Osteoblast (primary cell): Measurements from ENCODE around the gene MYH14. TPM values are rescaled to one million over a fixed set of nuclear protein-coding genes. Genes with fewer than 3 reads are reported as not detected.

Experiments used
- DNase-seq: peaks from one replicate; pipeline ENCODE4 v3.0.0; 2011; ENCODE audit warnings: low spot score, mixed read lengths; ENCODE audit not compliant: insufficient read length; ENCODE audit errors: missing footprints
- H2AFZ ChIP-seq: 2 replicates; pipeline ENCODE4 v1.6.0; 2011; ENCODE audit warnings: mild to moderate bottlenecking, low read length
- H3K27ac ChIP-seq: 2 replicates; pipeline ENCODE4 v1.5.1; 2011; ENCODE audit warnings: mild to moderate bottlenecking, low read depth, low read length, moderate library complexity
- H3K27me3 ChIP-seq: 2 replicates; pipeline ENCODE4 v1.6.0; 2012; ENCODE audit warnings: mild to moderate bottlenecking, control low read depth, inconsistent platforms, low read length, moderate library complexity; ENCODE audit not compliant: insufficient read depth
- H3K36me3 ChIP-seq: 2 replicates; pipeline ENCODE4 v1.5.1; 2011; ENCODE audit warnings: mild to moderate bottlenecking, low read length, control low read depth, moderate library complexity; ENCODE audit not compliant: insufficient read depth
- H3K4me1 ChIP-seq: 2 replicates; pipeline ENCODE4 v1.5.1; 2011; ENCODE audit warnings: mild to moderate bottlenecking, low read length, control low read depth, moderate library complexity; ENCODE audit not compliant: insufficient read depth
- H3K4me2 ChIP-seq: 2 replicates; pipeline ENCODE4 v1.6.0; 2011; ENCODE audit warnings: mild to moderate bottlenecking, low read length; ENCODE audit not compliant: insufficient read depth
- H3K4me3 ChIP-seq: fragments of 200-600 bp; sonication (generic); 3 replicates; pipeline ENCODE4 v1.5.1; 2012; ENCODE audit warnings: mild to moderate bottlenecking, low read length, inconsistent platforms; ENCODE audit not compliant: insufficient read depth
- H3K79me2 ChIP-seq: 2 replicates; pipeline ENCODE4 v1.6.0; 2012; ENCODE audit warnings: mild to moderate bottlenecking, low read length, control low read depth, inconsistent platforms; ENCODE audit not compliant: insufficient read depth
- H3K9me3 ChIP-seq: 2 replicates; pipeline ENCODE4 v1.5.1; 2011; ENCODE audit warnings: low read depth, low read length, control low read depth
- H4K20me1 ChIP-seq: 2 replicates; pipeline ENCODE4 v1.6.0; 2012; ENCODE audit warnings: mild to moderate bottlenecking, low read length, control low read depth; ENCODE audit not compliant: insufficient read depth
- total RNA-seq: library from RNA; depleted of rRNA; stranded (reverse); fragments of >200 nt; gene quantifications from 2 replicates; pipeline ENCODE4 v1.2.3, GENCODE V29; 2012
- TF ChIP-seq, protein P1 (sequence below): IDR thresholded peaks from 2 replicates; pipeline ENCODE4 v1.5.1; 2011; ENCODE audit warnings: mild to moderate bottlenecking, low read depth, low read length, moderate library complexity; ENCODE audit errors: extremely low read depth

MYH14 gene
- total RNA-seq, 1 donor: not detected

DNA sequence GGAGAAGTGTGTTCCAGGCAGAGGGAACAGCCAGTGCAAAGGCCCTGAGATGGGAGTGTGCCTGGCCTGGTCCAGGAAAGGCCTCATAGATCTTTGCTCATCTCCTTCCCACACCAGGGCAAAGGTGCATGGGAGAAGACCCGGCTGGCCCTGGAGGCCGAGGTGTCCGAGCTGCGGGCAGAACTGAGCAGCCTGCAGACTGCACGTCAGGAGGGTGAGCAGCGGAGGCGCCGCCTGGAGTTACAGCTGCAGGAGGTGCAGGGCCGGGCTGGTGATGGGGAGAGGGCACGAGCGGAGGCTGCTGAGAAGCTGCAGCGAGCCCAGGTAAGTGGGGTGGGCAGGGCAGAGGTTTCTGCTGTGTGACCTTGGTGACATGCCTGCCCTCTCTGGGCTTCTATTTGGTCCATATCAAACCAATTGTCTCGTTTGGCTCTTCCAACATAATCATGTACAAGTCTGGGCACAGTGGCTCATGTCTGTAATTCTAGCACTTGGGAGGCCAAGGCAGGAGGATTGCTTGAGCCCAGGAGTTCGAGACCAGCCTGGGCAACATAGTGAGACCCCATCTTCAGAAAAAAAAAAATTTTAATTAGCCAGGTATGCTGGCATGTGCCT is 74.7 kb downstream of the MYH14 start:
- Histone ChIP-seq H3K27ac (no peak overlapping the region), H3K79me2 (no peaks in the 10 kb centered on the region)
- no peak for DNase-seq

DNA sequence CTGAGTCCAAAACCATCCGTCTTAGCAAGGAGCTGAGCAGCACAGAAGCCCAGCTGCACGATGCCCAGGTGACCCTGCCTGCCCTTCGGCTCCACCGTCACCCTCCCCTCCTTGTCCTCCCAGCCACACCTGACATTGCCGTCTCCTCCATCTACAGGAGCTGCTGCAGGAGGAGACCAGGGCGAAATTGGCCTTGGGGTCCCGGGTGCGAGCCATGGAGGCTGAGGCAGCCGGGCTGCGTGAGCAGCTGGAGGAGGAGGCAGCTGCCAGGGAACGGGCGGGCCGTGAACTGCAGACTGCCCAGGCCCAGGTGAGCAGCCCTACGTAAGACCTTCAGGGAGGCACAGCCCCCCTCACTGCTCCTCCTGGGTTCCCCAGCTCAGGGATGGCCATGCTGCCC is 76.7 kb downstream of the MYH14 start:
- TF ChIP-seq, protein P1, sequence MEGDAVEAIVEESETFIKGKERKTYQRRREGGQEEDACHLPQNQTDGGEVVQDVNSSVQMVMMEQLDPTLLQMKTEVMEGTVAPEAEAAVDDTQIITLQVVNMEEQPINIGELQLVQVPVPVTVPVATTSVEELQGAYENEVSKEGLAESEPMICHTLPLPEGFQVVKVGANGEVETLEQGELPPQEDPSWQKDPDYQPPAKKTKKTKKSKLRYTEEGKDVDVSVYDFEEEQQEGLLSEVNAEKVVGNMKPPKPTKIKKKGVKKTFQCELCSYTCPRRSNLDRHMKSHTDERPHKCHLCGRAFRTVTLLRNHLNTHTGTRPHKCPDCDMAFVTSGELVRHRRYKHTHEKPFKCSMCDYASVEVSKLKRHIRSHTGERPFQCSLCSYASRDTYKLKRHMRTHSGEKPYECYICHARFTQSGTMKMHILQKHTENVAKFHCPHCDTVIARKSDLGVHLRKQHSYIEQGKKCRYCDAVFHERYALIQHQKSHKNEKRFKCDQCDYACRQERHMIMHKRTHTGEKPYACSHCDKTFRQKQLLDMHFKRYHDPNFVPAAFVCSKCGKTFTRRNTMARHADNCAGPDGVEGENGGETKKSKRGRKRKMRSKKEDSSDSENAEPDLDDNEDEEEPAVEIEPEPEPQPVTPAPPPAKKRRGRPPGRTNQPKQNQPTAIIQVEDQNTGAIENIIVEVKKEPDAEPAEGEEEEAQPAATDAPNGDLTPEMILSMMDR: no peak
- Histone ChIP-seq H3K9me3 (no peaks in the 10 kb centered on the region), H4K20me1 (no peaks in the 10 kb centered on the region), H3K27me3 (no peaks in the 10 kb centered on the region), H3K4me1 (no peaks in the 10 kb centered on the region), H3K27ac (no peak overlapping the region), H3K36me3 (no peaks in the 10 kb centered on the region), H2AFZ (no peak overlapping the region), H3K4me2 (no peak overlapping the region), H3K4me3 (no peak overlapping the region), H3K79me2 (no peaks in the 10 kb centered on the region)
- DNase-seq: no peak

More for the DNA sequence above, 74.7 kb downstream of the MYH14 start:
- Histone ChIP-seq H3K27me3 (no peaks in the 10 kb centered on the region), H3K4me1 (no peaks in the 10 kb centered on the region), H3K4me3 (no peak overlapping the region), H2AFZ (no peak overlapping the region), H3K36me3 (no peaks in the 10 kb centered on the region), H3K4me2 (no peak overlapping the region), H4K20me1 (no peaks in the 10 kb centered on the region), H3K9me3 (no peaks in the 10 kb centered on the region)
- TF ChIP-seq, protein P1: no peak

DNA sequence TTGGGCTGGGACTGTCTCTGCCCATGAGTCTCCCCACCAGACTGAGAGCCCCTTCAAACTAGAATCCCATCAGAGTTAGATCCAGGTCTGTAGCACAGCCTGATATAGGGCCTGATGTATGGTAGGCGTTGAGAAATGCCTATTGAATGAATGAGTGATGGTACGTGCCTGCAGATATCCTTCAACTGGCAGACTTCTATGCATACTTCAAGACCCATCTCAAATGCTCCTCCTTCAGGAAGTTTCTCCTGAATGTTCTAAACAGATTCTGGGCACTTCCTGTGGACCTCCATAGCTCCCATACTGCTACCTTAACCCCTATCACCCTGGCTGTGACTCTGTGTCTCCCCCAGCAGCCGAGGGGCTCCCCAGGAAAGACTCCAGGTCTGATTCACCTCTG is 77.6 kb downstream of the MYH14 start:
- Histone ChIP-seq H3K4me2 (no peak overlapping the region), H3K9me3 (no peaks in the 10 kb centered on the region), H4K20me1 (no peaks in the 10 kb centered on the region), H3K4me3 (no peak overlapping the region), H3K4me1 (no peaks in the 10 kb centered on the region), H3K36me3 (no peaks in the 10 kb centered on the region), H3K27ac (no peak overlapping the region), H3K27me3 (no peaks in the 10 kb centered on the region), H3K79me2 (no peaks in the 10 kb centered on the region), H2AFZ (no peak overlapping the region)
- no peak for DNase-seq
- TF ChIP-seq, protein P1: no peak

DNA sequence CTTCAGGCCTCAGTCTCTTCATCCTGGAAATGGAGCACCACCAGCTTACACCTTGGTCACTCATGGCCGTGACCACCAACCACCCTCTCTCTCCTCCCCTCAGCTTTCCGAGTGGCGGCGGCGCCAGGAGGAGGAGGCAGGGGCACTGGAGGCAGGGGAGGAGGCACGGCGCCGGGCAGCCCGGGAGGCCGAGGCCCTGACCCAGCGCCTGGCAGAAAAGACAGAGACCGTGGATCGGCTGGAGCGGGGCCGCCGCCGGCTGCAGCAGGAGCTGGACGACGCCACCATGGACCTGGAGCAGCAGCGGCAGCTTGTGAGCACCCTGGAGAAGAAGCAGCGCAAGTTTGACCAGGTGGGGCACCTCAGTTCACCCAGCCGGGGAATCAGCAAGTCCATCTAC is 78.1 kb downstream of the MYH14 start:
- H3K4me2 ChIP-seq: no peak overlapping the region
- H3K4me3 ChIP-seq: no peak overlapping the region
- no peak overlapping the region for H3K27ac ChIP-seq
- H2AFZ ChIP-seq: no peak overlapping the region
- H3K36me3 ChIP-seq: no peaks in the 10 kb centered on the region
- H3K9me3 ChIP-seq: no peaks in the 10 kb centered on the region
- TF ChIP-seq, protein P1: no peak
- no peak for DNase-seq
- no peaks in the 10 kb centered on the region for H4K20me1 ChIP-seq
- no peaks in the 10 kb centered on the region for H3K79me2 ChIP-seq
- no peaks in the 10 kb centered on the region for H3K27me3 ChIP-seq
- no peaks in the 10 kb centered on the region for H3K4me1 ChIP-seq
